ENCODE data around the gene APOA1.

Gene APOA1

GRCh38 chr11:116867619-116868018, 30.2 kb upstream of the APOA1 start:
- TF ChIP-seq CTCF (conservative IDR thresholded peaks at IDR 0.05; ENCODE audit: control insufficient read depth, insufficient read depth, low read depth, low read length) = no peak
- H3K4me3 ChIP-seq (ENCODE audit: control insufficient read depth, low read depth, low read length) = no peak overlapping the region
- DNase-seq (ENCODE audit: low read depth) = no peak

- no peak for DNase-seq (ENCODE audit: low read depth)
- no peak for TF ChIP-seq CTCF (conservative IDR thresholded peaks at IDR 0.05; ENCODE audit: control insufficient read depth, insufficient read depth, low read depth, low read length)
- no peak overlapping the region for H3K4me3 ChIP-seq (ENCODE audit: control insufficient read depth, low read depth, low read length)
Measured at GRCh38 chr11:116866804-116867455, 29.5 kb upstream of the APOA1 start.

GRCh38 chr11:116865696-116866095, 28.3 kb upstream of the APOA1 start:
- no peak for DNase-seq (ENCODE audit: low read depth)
- no peak overlapping the region for H3K4me3 ChIP-seq (ENCODE audit: control insufficient read depth, low read depth, low read length)
- TF ChIP-seq CTCF (conservative IDR thresholded peaks at IDR 0.05; ENCODE audit: control insufficient read depth, insufficient read depth, low read depth, low read length) = no peak

- no peak for TF ChIP-seq CTCF (conservative IDR thresholded peaks at IDR 0.05; ENCODE audit: control insufficient read depth, insufficient read depth, low read depth, low read length)
- H3K4me3 ChIP-seq (ENCODE audit: control insufficient read depth, low read depth, low read length) = no peak overlapping the region
- no peak for DNase-seq (ENCODE audit: low read depth)
Measured at GRCh38 chr11:116864531-116864930, 27.1 kb upstream of the APOA1 start.

GRCh38 chr11:116862951-116863350, 25.5 kb upstream of the APOA1 start:
- TF ChIP-seq CTCF (conservative IDR thresholded peaks at IDR 0.05; ENCODE audit: control insufficient read depth, insufficient read depth, low read depth, low read length) = no peak
- H3K4me3 ChIP-seq (ENCODE audit: control insufficient read depth, low read depth, low read length) = no peak overlapping the region

GRCh38 chr11:116862185-116862584, 24.8 kb upstream of the APOA1 start:
- H3K4me3 ChIP-seq (ENCODE audit: control insufficient read depth, low read depth, low read length) = no peak overlapping the region
- no peak for DNase-seq (ENCODE audit: low read depth)
- no peak for TF ChIP-seq CTCF (conservative IDR thresholded peaks at IDR 0.05; ENCODE audit: control insufficient read depth, insufficient read depth, low read depth, low read length)

More at GRCh38 chr11:116862951-116863350, 25.5 kb upstream of the APOA1 start:
- DNase-seq (ENCODE audit: low read depth) = no peak

- no peak overlapping the region for H3K4me3 ChIP-seq (ENCODE audit: control insufficient read depth, low read depth, low read length)
- DNase-seq (ENCODE audit: low read depth) = peak; percentile 73
- no peak for TF ChIP-seq CTCF (conservative IDR thresholded peaks at IDR 0.05; ENCODE audit: control insufficient read depth, insufficient read depth, low read depth, low read length)
Measured at GRCh38 chr11:116861539-116861938, 24.1 kb upstream of the APOA1 start.

Measured in fibroblast of mammary gland (primary cell).